K562 (cell line): ENCODE measurements around the gene RAP1GDS1. TPM values are rescaled to one million over a fixed set of nuclear protein-coding genes. Genes with fewer than 3 reads are reported as not detected.

Experiments
- ATAC-seq: fragments of 200-7000 bp; cut with Tn5 transposase; 3 replicates; pipeline ENCODE4 v1.9.1; 2020; ENCODE audit warnings: moderate library complexity
- BruUV-seq: library from RNA; stranded (reverse); fragments of 400-500 nt; replicated peaks from 2 replicates; lab custom pipeline; 2021; lab: Mats Ljungman, UMichigan
- CTCF ChIA-PET: fragments of 300-600 bp; formaldehyde crosslinking; extraction: SDS; loops from one replicate; lab custom pipeline; 2021; ENCODE audit warnings: low intra/inter-chr PET ratio; lab: Yijun Ruan, JAX
- POLR2A ChIA-PET: fragments of 300-600, 350-650 bp; sonication (Branson Sonifier 250); formaldehyde crosslinking; extraction: SDS; loops from one replicate; lab custom pipeline; 2021; ENCODE audit warnings: antibody characterized with exemption, inconsistent platforms; lab: Yijun Ruan, JAX
- DNase-seq, 4 experiments: peaks; one replicate each; pipeline versions ENCODE4 v3.0.0 to v3.0.0-alpha.2; 2011 to 2018; ENCODE audit warnings: low spot score in 3 of 4, mixed read lengths in 3 of 4; ENCODE audit errors: extremely low read depth in 1 of 4
- FAIRE-seq: peaks from 2 replicates; lab custom pipeline; 2011; peaks lifted over from hg19 to GRCh38; lab: Jason Lieb, UNC
- H2AFZ ChIP-seq: 2 replicates; pipeline ENCODE4 v1.6.0; 2011; ENCODE audit warnings: low read depth, low read length, control low read depth, inconsistent platforms
- H3K27ac ChIP-seq: fragments of 200-600 bp; 3 replicates; pipeline ENCODE4 v1.8.0; 2011; ENCODE audit warnings: low read depth, mild to moderate bottlenecking, control low read depth, inconsistent platforms, low read length, moderate library complexity, mixed read lengths; ENCODE audit errors: extremely low read depth
- H3K27me3 ChIP-seq, 2 experiments: fragments of 300-600 bp in 1 of 2; 2 replicates in 1 of 2; 3 replicates in 1 of 2; pipeline versions ENCODE4 v1.6.0 to v1.8.0; 2011; ENCODE audit warnings: inconsistent platforms in 2 of 2, low read length in 2 of 2, mild to moderate bottlenecking in 1 of 2, mixed read lengths in 1 of 2, moderate library complexity in 1 of 2; ENCODE audit not compliant: control insufficient read depth in 2 of 2, insufficient read depth in 2 of 2
- H3K36me3 ChIP-seq: fragments of 300-600 bp; 3 replicates; pipeline ENCODE4 v1.8.0; 2011; ENCODE audit warnings: mild to moderate bottlenecking, low read length, inconsistent platforms; ENCODE audit not compliant: control insufficient read depth, insufficient read depth
- H3K4me1 ChIP-seq, 2 experiments: fragments of 200-600 bp in 1 of 2; replicated peaks in 1 of 2; 2 replicates in 1 of 2; 3 replicates in 1 of 2; pipeline versions ENCODE4 v1.5.1 to v1.8.0; 2011; ENCODE audit warnings: inconsistent platforms in 2 of 2, low read length in 2 of 2, mild to moderate bottlenecking in 1 of 2, mixed read lengths in 1 of 2, moderate library complexity in 1 of 2; ENCODE audit not compliant: control insufficient read depth in 2 of 2, insufficient read depth in 2 of 2
- H3K4me2 ChIP-seq: 2 replicates; pipeline ENCODE4 v1.6.1; 2011; ENCODE audit warnings: low read length, control low read depth, inconsistent platforms, mixed read lengths; ENCODE audit not compliant: insufficient read depth
- H3K4me3 ChIP-seq: fragments of 200-600 bp; sonication (generic), shearing (Covaris generic); 2 replicates; pipeline ENCODE4 v1.5.1; 2016; ENCODE audit warnings: control low read depth, inconsistent platforms
- H3K79me2 ChIP-seq: fragments of 200-600 bp; 3 replicates; pipeline ENCODE4 v1.8.0; 2011; ENCODE audit warnings: low read length, inconsistent platforms; ENCODE audit not compliant: control insufficient read depth, insufficient read depth
- H3K9ac ChIP-seq, 2 experiments: 2 replicates each; pipeline versions ENCODE4 v1.6.0 to v1.6.1; 2011; ENCODE audit warnings: low read depth in 2 of 2, low read length in 2 of 2, control low read depth in 1 of 2, inconsistent platforms in 1 of 2, mild to moderate bottlenecking in 1 of 2, mixed read lengths in 1 of 2; ENCODE audit not compliant: insufficient read depth in 1 of 2
- H3K9me1 ChIP-seq: one replicate; pipeline ENCODE4 v1.6.0; 2011; ENCODE audit warnings: inconsistent platforms, mild to moderate bottlenecking, low read length, moderate library complexity; ENCODE audit not compliant: control insufficient read depth, insufficient read depth
- H3K9me3 ChIP-seq: replicated peaks from 2 replicates; pipeline ENCODE4 v1.5.1; 2011; ENCODE audit warnings: low read depth, low read length, inconsistent platforms; ENCODE audit not compliant: control insufficient read depth, insufficient read depth
- H4K20me1 ChIP-seq: replicated peaks from 2 replicates; pipeline ENCODE4 v1.6.1; 2011; ENCODE audit warnings: low read length, inconsistent platforms, mixed read lengths; ENCODE audit not compliant: control insufficient read depth, insufficient read depth
- C11orf30 ChIP-seq: fragments of 450-650 bp; IDR thresholded peaks from 2 replicates; pipeline ENCODE4 v1.6.1; 2016; ENCODE audit warnings: low read depth, mild to moderate bottlenecking
- HINFP ChIP-seq: fragments of 450-650 bp; conservative IDR thresholded peaks from 2 replicates; pipeline ENCODE4 v1.6.1; 2016; ENCODE audit warnings: missing genetic modification characterization, low read depth, mild to moderate bottlenecking, control low read depth, missing compliant biosample characterization
- MAFF ChIP-seq: IDR thresholded peaks from 2 replicates; pipeline ENCODE4 v1.6.1; 2012; ENCODE audit warnings: low read length, improper control_type of control experiment
- POLR2G ChIP-seq: fragments of 200-400 bp; formaldehyde crosslinking; IDR thresholded peaks from 2 replicates; pipeline ENCODE4 v1.6.1; 2017; ENCODE audit warnings: low read depth, mild to moderate bottlenecking, antibody characterized with exemption, low read length, moderate library complexity
- ZNF316 ChIP-seq: fragments of 450-650 bp; IDR thresholded peaks from 2 replicates; pipeline ENCODE4 v1.6.1; 2016
- WGBS: fragments of 100-300 bp; shearing (Covaris generic); methylation state at CpG from one replicate; pipeline ENCODE4 v1.1.6; 2016; ENCODE audit warnings: low coverage, mixed read lengths; ENCODE audit not compliant: insufficient coverage; ENCODE audit errors: missing lambda C conversion rate; 5-methylcytosine and 5-hydroxymethylcytosine counted together
- in situ Hi-C: fragments of 300-500 bp; cut with MboI; formaldehyde crosslinking; loops from 4 replicates; pipeline ENCODE4 v1.15.0; 2018; ENCODE audit warnings: inconsistent platforms, mixed read lengths
- intact Hi-C: fragments of 100-400 bp; cut with micrococcal nuclease; formaldehyde crosslinking; loops from 2 replicates; pipeline ENCODE4 v1.14.2; 2022
- polyA plus RNA-seq, 8 experiments: library from polyadenylated mRNA; depleted of rRNA in 4 of 8; stranded (reverse) in 5 of 8; unstranded in 3 of 8; fragments of >200 nt; fragmentation: Nextera tagmentation in 2 of 8; fragmentation: Illumina TruSeq in 1 of 8; extraction: Ambion mirVana in 2 of 8; extraction: Trizol in 1 of 8; gene quantifications; 2 replicates each; pipeline versions ENCODE4 v1.2.1 to v1.2.3, GENCODE V29; 2011 to 2014; ENCODE audit warnings: inconsistent platforms in 1 of 8, missing spikeins in 1 of 8
- total RNA-seq, 7 experiments: library from RNA; depleted of rRNA in 6 of 7; stranded (reverse); fragments of >200 nt in 6 of 7; fragmentation: Illumina TruSeq in 2 of 7; extraction: Trizol in 2 of 7; gene quantifications; 2 replicates each; pipeline versions ENCODE4 v1.2.1 to v1.2.3, GENCODE V29; 2011 to 2021; ENCODE audit warnings: low replicate concordance in 1 of 7
- TF ChIP-seq, protein P1 (sequence below): sonication (generic); formaldehyde crosslinking; IDR thresholded peaks from 2 replicates; pipeline ENCODE4 v1.8.0; 2023; ENCODE audit warnings: mild to moderate bottlenecking, missing genetic modification reagents

Gene RAP1GDS1
- total and polyA plus RNA-seq, 9 of the 15 experiments (the other 6 are each of a cell fraction or from before 2014, with no cell fraction given) = 27.2 to 55.6 (median 31.5) TPM

GRCh38 chr4:98326168-98326567 is 65.0 kb downstream of the RAP1GDS1 start:
- no TSS peak for BruUV-seq
- Histone ChIP-seq H3K4me3 (no peak overlapping the region), H3K27ac (no peak overlapping the region), H3K36me3 (no peaks in the 10 kb centered on the region), H3K9ac (no peak overlapping the region), H4K20me1 (no peaks in the 10 kb centered on the region), H3K27me3 (no peaks in the 10 kb centered on the region), H3K4me1 (no peaks in the 10 kb centered on the region), H2AFZ (no peak overlapping the region), H3K79me2 (no peaks in the 10 kb centered on the region), H3K9me3 (no peaks in the 10 kb centered on the region), H3K9me1 (no peaks in the 10 kb centered on the region), H3K4me2 (no peak overlapping the region)
- ChIA-PET CTCF (no interaction called here), POLR2A (no interaction called here)
- in situ Hi-C loops = no loop called here
- intact Hi-C loops = no loop called here
- no peak for DNase-seq
- TF ChIP-seq, protein P1, sequence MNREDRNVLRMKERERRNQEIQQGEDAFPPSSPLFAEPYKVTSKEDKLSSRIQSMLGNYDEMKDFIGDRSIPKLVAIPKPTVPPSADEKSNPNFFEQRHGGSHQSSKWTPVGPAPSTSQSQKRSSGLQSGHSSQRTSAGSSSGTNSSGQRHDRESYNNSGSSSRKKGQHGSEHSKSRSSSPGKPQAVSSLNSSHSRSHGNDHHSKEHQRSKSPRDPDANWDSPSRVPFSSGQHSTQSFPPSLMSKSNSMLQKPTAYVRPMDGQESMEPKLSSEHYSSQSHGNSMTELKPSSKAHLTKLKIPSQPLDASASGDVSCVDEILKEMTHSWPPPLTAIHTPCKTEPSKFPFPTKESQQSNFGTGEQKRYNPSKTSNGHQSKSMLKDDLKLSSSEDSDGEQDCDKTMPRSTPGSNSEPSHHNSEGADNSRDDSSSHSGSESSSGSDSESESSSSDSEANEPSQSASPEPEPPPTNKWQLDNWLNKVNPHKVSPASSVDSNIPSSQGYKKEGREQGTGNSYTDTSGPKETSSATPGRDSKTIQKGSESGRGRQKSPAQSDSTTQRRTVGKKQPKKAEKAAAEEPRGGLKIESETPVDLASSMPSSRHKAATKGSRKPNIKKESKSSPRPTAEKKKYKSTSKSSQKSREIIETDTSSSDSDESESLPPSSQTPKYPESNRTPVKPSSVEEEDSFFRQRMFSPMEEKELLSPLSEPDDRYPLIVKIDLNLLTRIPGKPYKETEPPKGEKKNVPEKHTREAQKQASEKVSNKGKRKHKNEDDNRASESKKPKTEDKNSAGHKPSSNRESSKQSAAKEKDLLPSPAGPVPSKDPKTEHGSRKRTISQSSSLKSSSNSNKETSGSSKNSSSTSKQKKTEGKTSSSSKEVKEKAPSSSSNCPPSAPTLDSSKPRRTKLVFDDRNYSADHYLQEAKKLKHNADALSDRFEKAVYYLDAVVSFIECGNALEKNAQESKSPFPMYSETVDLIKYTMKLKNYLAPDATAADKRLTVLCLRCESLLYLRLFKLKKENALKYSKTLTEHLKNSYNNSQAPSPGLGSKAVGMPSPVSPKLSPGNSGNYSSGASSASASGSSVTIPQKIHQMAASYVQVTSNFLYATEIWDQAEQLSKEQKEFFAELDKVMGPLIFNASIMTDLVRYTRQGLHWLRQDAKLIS = no peak
- TF ChIP-seq HINFP (tag) = no peak
- peak; percentile 77 for TF ChIP-seq ZNF316
- TF ChIP-seq C11orf30 = peak; percentile 53; the same call in 1 of the 2 replicates
- peak; percentile 14; the same call in 1 of the 2 replicates for TF ChIP-seq MAFF
- no peak for TF ChIP-seq POLR2G
- ATAC-seq = no peak
- no peak for FAIRE-seq
- 100% methylated on average over 2 of the region's 2 CpGs for WGBS
